Measurements from ENCODE around the gene CNNM3.
A peak's percentile ranks its signal among the peaks of the same experiment; 100 is the strongest.
"Not testable (repeated sequence)": the region's sequence is repeated elsewhere in the genome, so short reads cannot be mapped to it uniquely, and the experiment has no call there.

CNNM3 gene

GRCh38 chr2:96802721-96803120, 13.3 kb upstream of the CNNM3 start:
- no peak for ATAC-seq (replicated peaks)
- no peak for DNase-seq
- H3K27ac Mint-ChIP-seq: no peak overlapping the region
- peaks cover 14 to 16% of the 10 kb centered on the region in 2 donors for H3K4me1 Mint-ChIP-seq (ENCODE audit: low read depth in 2 of 2)
- peaks cover 13% of the 10 kb centered on the region for H3K36me3 Mint-ChIP-seq (ENCODE audit: insufficient read depth)
- H3K4me3 Mint-ChIP-seq: no peak overlapping the region
- no peaks in the 10 kb centered on the region for H3K27me3 Mint-ChIP-seq
- peaks cover 0 to 2% of the 10 kb centered on the region in 2 donors for H3K9me3 Mint-ChIP-seq

- H3K9me3 Mint-ChIP-seq: peaks cover 0 to 2% of the 10 kb centered on the region in 2 donors
- peaks cover 11% of the 10 kb centered on the region for H3K36me3 Mint-ChIP-seq (ENCODE audit: insufficient read depth)
- no peak overlapping the region for H3K27ac Mint-ChIP-seq
- no peak for DNase-seq
- H3K27me3 Mint-ChIP-seq: no peaks in the 10 kb centered on the region
- ATAC-seq (replicated peaks): no peak
- peaks cover 19% of the 10 kb centered on the region in 2 donors for H3K4me1 Mint-ChIP-seq (ENCODE audit: low read depth in 2 of 2)
- H3K4me3 Mint-ChIP-seq: no peak overlapping the region
Observed at GRCh38 chr2:96804986-96805385, 11.1 kb upstream of the CNNM3 start.

GRCh38 chr2:96805946-96806345, 10.1 kb upstream of the CNNM3 start:
- peaks cover 22 to 24% of the 10 kb centered on the region in 2 donors for H3K4me1 Mint-ChIP-seq (ENCODE audit: low read depth in 2 of 2)
- H3K27me3 Mint-ChIP-seq; DNase-seq; H3K9me3 Mint-ChIP-seq; ATAC-seq (replicated peaks): not testable (repeated sequence)
- peaks cover 11% of the 10 kb centered on the region for H3K36me3 Mint-ChIP-seq (ENCODE audit: insufficient read depth)
- H3K4me3 Mint-ChIP-seq: peak overlapping the region; percentile 84 to 88
- H3K27ac Mint-ChIP-seq: peak overlapping the region; percentile 97 to 100

- ATAC-seq (replicated peaks): peak; percentile 92
- Mint-ChIP-seq H3K27ac (peak overlapping the region; percentile 97 to 100), H3K9me3 (peaks cover 0 to 2% of the 10 kb centered on the region in 2 donors), H3K27me3 (no peaks in the 10 kb centered on the region), H3K4me3 (peak overlapping the region; percentile 84 to 88), H3K4me1 (ENCODE audit: low read depth in 2 of 2) (peaks cover 26 to 28% of the 10 kb centered on the region in 2 donors), H3K36me3 (ENCODE audit: insufficient read depth) (peaks cover 11% of the 10 kb centered on the region)
- DNase-seq: peak; percentile 54 to 67 (median 55)
Observed at GRCh38 chr2:96806468-96807126, 9.5 kb upstream of the CNNM3 start.

GRCh38 chr2:96807127-96807471, 9.0 kb upstream of the CNNM3 start:
- ATAC-seq (replicated peaks): peak; percentile 3
- peaks cover 11% of the 10 kb centered on the region for H3K36me3 Mint-ChIP-seq (ENCODE audit: insufficient read depth)
- DNase-seq: no peak
- no peaks in the 10 kb centered on the region for H3K27me3 Mint-ChIP-seq
- H3K27ac Mint-ChIP-seq: peak overlapping the region; percentile 97 to 100
- peaks cover 0 to 2% of the 10 kb centered on the region in 2 donors for H3K9me3 Mint-ChIP-seq
- H3K4me1 Mint-ChIP-seq (ENCODE audit: low read depth in 2 of 2): peaks cover 26 to 32% of the 10 kb centered on the region in 2 donors
- peak overlapping the region; percentile 84 to 88 for H3K4me3 Mint-ChIP-seq

- ATAC-seq (replicated peaks) (no peak), DNase-seq (no peak)
- Mint-ChIP-seq H3K4me3 (peak overlapping the region; percentile 21 to 88), H3K4me1 (ENCODE audit: low read depth in 2 of 2) (peaks cover 36 to 38% of the 10 kb centered on the region in 2 donors), H3K27ac (peak overlapping the region; percentile 97 to 100), H3K27me3 (no peaks in the 10 kb centered on the region), H3K36me3 (ENCODE audit: insufficient read depth) (peaks cover 11% of the 10 kb centered on the region), H3K9me3 (peaks cover 0 to 2% of the 10 kb centered on the region in 2 donors)
Observed at GRCh38 chr2:96808176-96808837, 7.8 kb upstream of the CNNM3 start.

GRCh38 chr2:96809216-96809882, 6.7 kb upstream of the CNNM3 start:
- no peak for ATAC-seq (replicated peaks)
- DNase-seq: no peak
- no peaks in the 10 kb centered on the region for H3K27me3 Mint-ChIP-seq
- peak overlapping the region in 1 of 2 donors; percentile 10 for H3K4me3 Mint-ChIP-seq
- peaks cover 11% of the 10 kb centered on the region for H3K36me3 Mint-ChIP-seq (ENCODE audit: insufficient read depth)
- H3K27ac Mint-ChIP-seq: peak overlapping the region; percentile 55 to 62
- peaks cover 36 to 38% of the 10 kb centered on the region in 2 donors for H3K4me1 Mint-ChIP-seq (ENCODE audit: low read depth in 2 of 2)
- H3K9me3 Mint-ChIP-seq: peaks cover 0 to 2% of the 10 kb centered on the region in 2 donors

GRCh38 chr2:96809951-96810782, 5.9 kb upstream of the CNNM3 start:
- H3K27me3 Mint-ChIP-seq: no peaks in the 10 kb centered on the region
- peaks cover 11% of the 10 kb centered on the region for H3K36me3 Mint-ChIP-seq (ENCODE audit: insufficient read depth)
- peak overlapping the region; percentile 55 to 62 for H3K27ac Mint-ChIP-seq
- peaks cover 38 to 42% of the 10 kb centered on the region in 2 donors for H3K4me1 Mint-ChIP-seq (ENCODE audit: low read depth in 2 of 2)
- no peak for ATAC-seq (replicated peaks)
- DNase-seq: no peak
- H3K4me3 Mint-ChIP-seq: no peak overlapping the region
- H3K9me3 Mint-ChIP-seq: peaks cover 0 to 2% of the 10 kb centered on the region in 2 donors

- DNase-seq (no peak), ATAC-seq (replicated peaks) (no peak)
- Mint-ChIP-seq H3K4me1 (ENCODE audit: low read depth in 2 of 2) (peaks cover 42 to 46% of the 10 kb centered on the region in 2 donors), H3K9me3 (peaks cover 0 to 2% of the 10 kb centered on the region in 2 donors), H3K27ac (peak overlapping the region in 1 of 2 donors; percentile 46), H3K36me3 (ENCODE audit: insufficient read depth) (peaks cover 16% of the 10 kb centered on the region), H3K27me3 (no peaks in the 10 kb centered on the region), H3K4me3 (no peak overlapping the region)
Observed at GRCh38 chr2:96810783-96811192, 5.3 kb upstream of the CNNM3 start.

- peaks cover 12% of the 10 kb centered on the region for H3K36me3 Mint-ChIP-seq (ENCODE audit: insufficient read depth)
- H3K4me3 Mint-ChIP-seq: no peak overlapping the region
- peaks cover 34 to 37% of the 10 kb centered on the region in 2 donors for H3K4me1 Mint-ChIP-seq (ENCODE audit: low read depth in 2 of 2)
- H3K27me3 Mint-ChIP-seq: no peaks in the 10 kb centered on the region
- H3K27ac Mint-ChIP-seq: peak overlapping the region in 1 of 2 donors; percentile 44
- no peaks in the 10 kb centered on the region for H3K9me3 Mint-ChIP-seq
- ATAC-seq (replicated peaks) (no peak), DNase-seq (no peak)
Observed at GRCh38 chr2:96811917-96812316, 4.2 kb upstream of the CNNM3 start.

- Mint-ChIP-seq H3K4me1 (ENCODE audit: low read depth in 2 of 2) (peaks cover 40 to 45% of the 10 kb centered on the region in 2 donors), H3K4me3 (no peak overlapping the region), H3K36me3 (ENCODE audit: insufficient read depth) (peaks cover 19% of the 10 kb centered on the region), H3K27me3 (no peaks in the 10 kb centered on the region), H3K9me3 (no peaks in the 10 kb centered on the region), H3K27ac (no peak overlapping the region)
- no peak for DNase-seq
- ATAC-seq (replicated peaks): no peak
Observed at GRCh38 chr2:96813656-96814055, 2.4 kb upstream of the CNNM3 start.

GRCh38 chr2:96815326-96816126, 542 bp upstream of the CNNM3 start:
- H3K4me3 Mint-ChIP-seq: peak overlapping the region; percentile 86 to 87
- peaks cover 54 to 60% of the 10 kb centered on the region in 2 donors for H3K4me1 Mint-ChIP-seq (ENCODE audit: low read depth in 2 of 2)
- ATAC-seq (replicated peaks): peak; percentile 8

More at GRCh38 chr2:96815326-96816126, 542 bp upstream of the CNNM3 start:
- peak in 1 of 3 experiments; percentile 25 for DNase-seq
- H3K9me3 Mint-ChIP-seq: no peaks in the 10 kb centered on the region
- H3K27me3 Mint-ChIP-seq: no peaks in the 10 kb centered on the region
- peaks cover 20% of the 10 kb centered on the region for H3K36me3 Mint-ChIP-seq (ENCODE audit: insufficient read depth)
- peak overlapping the region; percentile 75 to 94 for H3K27ac Mint-ChIP-seq

All from effector memory CD8-positive, alpha-beta T cell (primary cell).